ENCODE measurements around the gene DSCAML1.

DNA sequence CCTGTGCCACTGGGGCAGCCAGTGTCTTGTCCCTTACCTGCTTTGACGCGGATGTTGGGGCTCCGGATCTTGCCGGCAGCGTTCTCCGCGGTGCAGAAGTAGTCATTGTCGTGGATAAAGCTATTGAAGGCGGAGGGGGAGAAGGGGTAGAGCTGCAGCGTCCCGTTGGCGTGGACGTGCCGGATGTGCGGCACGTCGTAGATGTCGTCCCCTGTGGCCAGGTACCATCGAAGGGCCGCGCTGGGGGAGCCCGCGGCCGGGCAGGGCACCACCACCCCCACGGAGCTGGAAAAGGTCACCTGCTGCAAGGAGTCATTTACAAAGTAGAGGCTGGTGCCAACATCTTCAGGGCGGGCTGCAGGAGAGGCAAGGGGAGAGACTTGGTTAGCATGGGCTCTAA, 16.6 kb downstream of the DSCAML1 start:
- TF ChIP-seq ZNF565 (CRISPR knock-in tag; conservative IDR thresholded peaks at IDR 0.05; ENCODE audit: low read depth): no peak
- no peak for TF ChIP-seq ZNF70 (CRISPR knock-in tag; IDR thresholded peaks at IDR 0.05)
- TF ChIP-seq ARNTL (CRISPR knock-in tag; IDR thresholded peaks at IDR 0.05; ENCODE audit: borderline replicate concordance, low read depth): no peak
- TF ChIP-seq, protein P1, sequence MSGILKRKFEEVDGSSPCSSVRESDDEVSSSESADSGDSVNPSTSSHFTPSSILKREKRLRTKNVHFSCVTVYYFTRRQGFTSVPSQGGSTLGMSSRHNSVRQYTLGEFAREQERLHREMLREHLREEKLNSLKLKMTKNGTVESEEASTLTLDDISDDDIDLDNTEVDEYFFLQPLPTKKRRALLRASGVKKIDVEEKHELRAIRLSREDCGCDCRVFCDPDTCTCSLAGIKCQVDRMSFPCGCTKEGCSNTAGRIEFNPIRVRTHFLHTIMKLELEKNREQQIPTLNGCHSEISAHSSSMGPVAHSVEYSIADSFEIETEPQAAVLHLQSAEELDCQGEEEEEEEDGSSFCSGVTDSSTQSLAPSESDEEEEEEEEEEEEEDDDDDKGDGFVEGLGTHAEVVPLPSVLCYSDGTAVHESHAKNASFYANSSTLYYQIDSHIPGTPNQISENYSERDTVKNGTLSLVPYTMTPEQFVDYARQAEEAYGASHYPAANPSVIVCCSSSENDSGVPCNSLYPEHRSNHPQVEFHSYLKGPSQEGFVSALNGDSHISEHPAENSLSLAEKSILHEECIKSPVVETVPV (CRISPR knock-in tag; IDR thresholded peaks at IDR 0.05): no peak
- no peak for TF ChIP-seq BACH2 (CRISPR knock-in tag; IDR thresholded peaks at IDR 0.05; ENCODE audit: borderline replicate concordance)
- TF ChIP-seq, protein P2, sequence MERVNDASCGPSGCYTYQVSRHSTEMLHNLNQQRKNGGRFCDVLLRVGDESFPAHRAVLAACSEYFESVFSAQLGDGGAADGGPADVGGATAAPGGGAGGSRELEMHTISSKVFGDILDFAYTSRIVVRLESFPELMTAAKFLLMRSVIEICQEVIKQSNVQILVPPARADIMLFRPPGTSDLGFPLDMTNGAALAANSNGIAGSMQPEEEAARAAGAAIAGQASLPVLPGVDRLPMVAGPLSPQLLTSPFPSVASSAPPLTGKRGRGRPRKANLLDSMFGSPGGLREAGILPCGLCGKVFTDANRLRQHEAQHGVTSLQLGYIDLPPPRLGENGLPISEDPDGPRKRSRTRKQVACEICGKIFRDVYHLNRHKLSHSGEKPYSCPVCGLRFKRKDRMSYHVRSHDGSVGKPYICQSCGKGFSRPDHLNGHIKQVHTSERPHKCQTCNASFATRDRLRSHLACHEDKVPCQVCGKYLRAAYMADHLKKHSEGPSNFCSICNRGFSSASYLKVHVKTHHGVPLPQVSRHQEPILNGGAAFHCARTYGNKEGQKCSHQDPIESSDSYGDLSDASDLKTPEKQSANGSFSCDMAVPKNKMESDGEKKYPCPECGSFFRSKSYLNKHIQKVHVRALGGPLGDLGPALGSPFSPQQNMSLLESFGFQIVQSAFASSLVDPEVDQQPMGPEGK (CRISPR knock-in tag; IDR thresholded peaks at IDR 0.05; ENCODE audit: borderline replicate concordance): no peak

Measured in SK-N-SH treated with all-trans-retinoic acid at 6 μM for 48 hours (cell line).